Skin of body (tissue), 2 donors: ENCODE results near the gene PRDM2. TPM values are rescaled to one million over a fixed set of nuclear protein-coding genes. Genes with fewer than 3 reads are reported as not detected.

ENCODE experiments used
- DNase-seq: peaks from one replicate; lab custom pipeline; 2025; lab: John Stamatoyannopoulos, UW
- total RNA-seq: library from RNA; depleted of rRNA; stranded (reverse); fragments of >200 nt; gene quantifications from one replicate; pipeline ENCODE4 v1.2.3, GENCODE V29; 2014

The PRDM2 gene
- total RNA-seq, 1 donor from 2014 or later = 36.9 TPM

DNA sequence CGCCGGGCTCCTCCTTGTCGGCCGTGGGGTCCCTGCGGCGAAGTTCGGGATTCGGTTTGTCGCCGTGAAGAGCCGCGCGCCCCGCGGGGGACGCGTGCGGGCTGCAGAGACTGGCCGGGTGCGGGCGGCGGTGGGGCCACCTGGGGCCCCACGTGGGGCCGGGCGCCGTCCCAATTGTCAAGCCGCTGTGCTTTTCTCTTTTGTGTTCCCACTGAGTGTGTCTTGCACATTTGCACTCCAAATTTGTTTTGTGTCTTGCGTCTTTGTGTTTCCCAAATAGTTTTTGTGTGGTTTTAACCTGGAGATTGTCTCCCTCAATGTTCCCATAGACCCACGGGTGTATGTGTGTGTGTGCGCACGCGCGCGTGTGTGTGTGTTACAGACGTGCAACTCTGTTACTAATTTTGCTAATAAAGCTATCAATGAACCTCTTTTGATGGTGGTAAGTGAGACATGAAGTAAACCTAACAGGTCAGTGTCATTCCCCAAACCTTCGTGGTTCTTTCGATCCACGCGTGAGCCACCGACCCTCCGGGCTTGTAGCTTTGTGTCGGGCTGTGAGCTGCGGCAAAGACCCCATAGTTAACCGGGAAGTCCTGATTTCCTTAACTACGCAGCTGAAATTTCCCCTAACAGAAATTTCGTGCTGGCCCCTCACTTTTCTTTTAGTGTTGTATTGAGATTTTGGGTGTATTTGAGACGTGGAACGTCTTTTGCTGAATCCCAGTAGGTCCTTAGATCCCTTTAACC is 708 bp downstream of the PRDM2 start:
- peak; percentile 39 for DNase-seq

DNA sequence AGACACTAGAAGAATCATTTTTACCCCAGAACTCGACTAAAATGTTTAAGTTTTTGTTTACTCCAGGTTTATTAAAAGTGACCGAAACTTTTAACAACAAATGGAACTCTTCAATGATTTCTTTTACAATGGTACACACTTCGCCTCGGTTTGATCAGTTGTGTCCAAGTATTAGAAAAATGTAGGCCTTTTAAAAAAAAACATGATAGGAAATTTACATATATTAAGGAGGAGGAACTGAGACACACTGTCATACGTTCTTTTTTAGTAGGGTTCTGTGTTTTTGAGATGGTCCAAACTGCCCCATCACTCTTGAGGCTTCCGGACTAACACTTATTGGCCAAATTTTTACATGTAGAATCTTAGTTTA is 1.3 kb downstream of the PRDM2 start:
- DNase-seq = no peak

DNA sequence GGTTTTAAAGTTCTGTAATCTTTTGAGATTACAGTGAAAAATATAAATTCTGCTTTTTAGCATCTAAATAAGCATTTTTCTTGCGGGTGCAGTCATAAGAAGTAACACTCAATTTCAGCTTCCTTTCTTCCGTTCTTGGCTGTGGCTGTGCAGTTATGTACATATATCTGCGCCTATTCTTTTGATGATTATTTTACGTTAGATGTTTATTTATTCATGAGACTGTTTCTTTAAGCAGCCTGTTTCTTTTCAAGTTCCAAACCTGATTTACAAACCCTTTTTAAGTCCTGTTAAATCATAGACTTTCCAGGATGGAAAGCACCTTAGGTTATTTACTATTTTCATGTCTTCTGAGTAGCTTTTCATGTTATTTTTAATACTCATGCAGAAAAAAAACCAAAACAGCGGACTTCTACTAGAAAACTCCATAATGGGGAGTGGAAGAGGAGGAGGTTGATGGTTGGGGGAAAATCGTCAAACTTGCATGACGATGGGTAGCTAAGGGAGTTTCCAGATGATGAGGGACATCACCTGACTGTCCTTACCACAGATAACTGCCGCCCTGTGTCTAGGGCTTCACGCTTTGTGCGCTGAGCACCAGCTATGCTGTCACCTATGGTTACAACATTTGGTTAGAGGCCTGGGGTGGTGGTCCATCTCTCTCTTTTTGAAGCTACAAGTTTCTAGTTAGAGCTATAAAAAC is 2.6 kb downstream of the PRDM2 start:
- DNase-seq = no peak

- no peak for DNase-seq
These were observed 3.1 kb downstream of the PRDM2 start for GRCh38 chr1:13703128-13703513.

DNA sequence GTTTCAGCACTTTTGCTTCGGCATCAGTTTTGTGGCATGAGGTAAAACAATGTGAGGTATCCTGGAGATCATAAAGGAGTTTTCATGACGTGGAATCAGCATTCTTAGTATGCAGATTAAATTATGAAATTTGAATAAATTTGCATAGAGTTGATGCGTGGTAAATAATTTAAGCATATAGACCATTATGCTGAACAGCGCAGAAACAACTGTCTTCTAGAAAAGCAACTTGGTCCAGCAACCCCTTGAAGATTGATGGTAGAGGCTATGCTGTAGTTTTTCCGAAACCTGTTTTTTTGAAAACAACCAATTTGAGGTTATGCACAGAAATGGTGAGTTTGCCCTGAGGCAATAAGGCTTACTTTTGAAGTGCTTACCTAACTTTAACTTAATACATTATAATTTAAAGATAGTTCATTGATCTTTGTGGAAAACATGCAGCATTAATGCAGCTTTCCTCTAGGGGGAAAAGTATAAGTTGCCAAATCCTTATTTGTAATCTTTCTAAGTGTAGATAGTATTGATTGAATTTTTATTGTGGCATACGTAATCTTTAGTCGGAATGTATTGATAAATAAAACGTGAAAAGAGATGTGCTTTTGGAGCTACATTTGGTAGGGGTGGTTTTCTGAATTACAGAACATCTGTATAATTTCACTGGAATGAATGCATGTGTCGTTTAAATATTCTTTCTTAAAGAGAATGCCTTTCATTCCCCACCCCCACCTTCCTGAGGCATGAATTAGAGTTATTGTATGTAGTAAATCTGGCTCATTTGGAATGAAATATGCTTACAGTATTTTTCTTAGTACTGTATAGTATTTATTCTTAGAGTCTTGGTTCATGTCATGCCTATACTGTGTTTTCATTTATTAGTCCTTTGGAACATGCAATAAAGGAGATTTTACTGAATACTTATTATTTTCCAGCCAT is 3.8 kb downstream of the PRDM2 start:
- no peak for DNase-seq

- no peak for DNase-seq
These were observed 6.1 kb downstream of the PRDM2 start for GRCh38 chr1:13706046-13706445.

GRCh38 chr1:13707164-13707563 is 7.2 kb downstream of the PRDM2 start:
- peak; percentile 60 for DNase-seq

GRCh38 chr1:13708380-13708982 is 8.5 kb downstream of the PRDM2 start:
- DNase-seq = no peak

DNA sequence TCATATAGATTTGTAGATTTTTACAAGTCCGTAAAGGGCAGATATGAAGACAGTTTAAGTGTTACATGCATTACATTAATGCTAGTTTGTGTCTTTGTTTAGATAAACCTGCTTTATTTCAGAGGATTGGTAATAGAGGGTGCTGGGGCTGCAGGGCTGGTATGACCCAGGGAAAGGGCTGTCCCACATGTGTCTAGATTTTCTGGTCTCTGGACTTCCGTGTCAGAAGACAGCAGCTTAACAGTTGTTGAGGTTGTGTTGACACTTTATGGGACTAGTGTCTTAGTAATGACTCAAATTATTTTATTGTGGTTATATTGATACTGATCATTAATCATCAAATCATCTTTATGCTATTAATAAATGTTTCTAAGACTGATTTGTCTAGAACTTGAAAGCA is 10.1 kb downstream of the PRDM2 start:
- DNase-seq = no peak

DNA sequence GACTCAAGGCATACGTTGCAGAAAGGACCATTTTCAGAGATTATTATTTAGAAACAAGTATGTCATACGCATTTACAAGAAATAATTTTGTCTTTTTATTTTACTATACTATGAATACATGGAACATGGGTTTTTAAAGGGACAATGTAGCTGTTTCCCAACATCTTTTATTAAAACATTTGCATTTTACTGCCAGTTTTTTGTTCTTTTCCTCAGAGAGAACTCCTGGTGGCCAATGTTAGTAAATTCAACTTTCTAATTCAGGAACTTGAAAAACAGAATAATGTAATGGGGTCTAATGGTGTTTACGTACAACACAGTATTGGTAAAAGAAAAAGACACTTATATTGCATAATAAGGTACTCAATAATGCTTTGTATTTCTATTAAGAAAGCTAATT is 14.9 kb downstream of the PRDM2 start:
- DNase-seq = peak; percentile 56

DNA sequence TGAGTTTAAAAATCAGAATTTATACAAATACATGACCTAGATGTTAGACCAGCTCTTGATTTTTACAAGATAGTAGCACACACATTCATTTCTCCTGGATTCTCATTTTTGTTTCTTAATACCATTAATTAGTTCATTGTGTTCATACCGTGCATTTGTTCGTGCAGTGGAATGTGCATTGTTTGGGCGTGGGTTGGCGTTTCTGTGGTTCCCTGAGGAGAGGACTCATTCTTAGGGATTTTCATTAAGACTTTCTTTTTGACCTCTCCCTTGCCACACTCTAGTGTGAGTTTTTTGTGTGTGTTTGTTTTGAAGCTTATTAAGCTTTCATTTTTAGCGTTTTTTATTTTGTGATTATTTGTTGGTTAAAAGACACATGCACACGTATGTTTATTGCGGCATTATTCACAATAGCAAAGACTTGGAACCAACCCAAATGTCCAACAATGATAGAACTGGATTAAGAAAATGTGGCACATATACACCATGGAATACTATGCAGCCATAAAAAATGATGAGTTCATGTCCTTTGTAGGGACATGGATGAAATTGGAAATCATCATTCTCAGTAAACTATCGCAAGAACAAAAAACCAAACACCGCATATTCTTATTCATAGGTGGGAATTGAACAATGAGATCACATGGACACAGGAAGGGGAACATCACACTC is 15.8 kb downstream of the PRDM2 start:
- DNase-seq = peak; percentile 30

- DNase-seq = no peak
These were observed 22.9 kb downstream of the PRDM2 start for GRCh38 chr1:13722808-13723360.

GRCh38 chr1:13723810-13724209 is 23.8 kb downstream of the PRDM2 start:
- DNase-seq = no peak

DNA sequence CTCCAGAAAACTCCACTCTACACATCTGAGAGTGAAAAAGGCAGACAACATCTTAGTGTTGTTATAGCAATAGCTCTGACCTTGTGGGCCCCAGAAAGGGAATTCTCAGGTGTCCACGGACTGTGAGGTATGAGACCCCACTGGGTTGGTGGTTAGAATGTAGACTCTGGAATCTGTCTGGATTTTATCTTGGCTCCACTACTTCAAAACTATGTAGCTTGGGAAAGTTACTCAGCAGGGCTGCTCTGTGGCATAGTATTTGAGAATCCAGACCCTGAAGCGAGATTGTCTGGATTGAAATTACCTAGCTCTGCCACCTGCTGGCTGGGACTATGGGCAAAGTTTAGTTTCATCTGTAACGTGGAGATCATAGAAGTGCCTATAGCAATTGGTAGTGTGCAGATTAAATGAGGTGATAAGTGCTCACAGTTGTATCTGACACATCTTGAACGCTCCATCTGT is 25.8 kb downstream of the PRDM2 start:
- peak; percentile 27 for DNase-seq

DNA sequence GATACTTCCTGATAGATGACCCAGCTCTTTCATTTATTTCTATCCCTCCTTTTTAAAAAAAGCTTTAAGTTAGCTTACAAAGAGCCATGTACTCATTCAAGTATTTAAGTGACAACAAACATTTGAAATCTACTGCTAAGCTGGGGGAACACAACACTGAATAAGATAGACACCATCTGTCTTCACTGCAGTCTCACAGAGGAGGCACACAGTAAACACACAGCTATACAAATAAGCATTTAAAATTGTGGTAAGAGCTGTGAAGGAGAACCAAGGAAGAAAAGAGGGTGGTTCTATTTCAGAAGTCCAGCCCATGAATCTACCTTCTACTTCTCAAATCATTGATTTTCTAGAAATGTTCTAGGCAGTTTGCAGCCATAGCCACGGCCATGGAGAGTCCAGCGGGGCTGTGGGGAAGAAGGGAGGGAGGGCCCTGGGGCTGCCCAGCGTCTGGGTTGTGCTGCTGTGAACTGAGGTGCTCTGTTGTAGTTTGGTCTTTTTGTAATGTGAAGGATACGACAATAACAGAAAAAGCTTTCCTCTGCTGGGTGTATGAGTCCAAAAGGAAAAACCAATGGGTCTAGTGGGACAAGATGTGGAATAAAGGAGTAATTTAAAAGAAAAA is 28.2 kb downstream of the PRDM2 start:
- no peak for DNase-seq

- DNase-seq = no peak
These were observed 30.3 kb downstream of the PRDM2 start for GRCh38 chr1:13730291-13730690.

- no peak for DNase-seq
These were observed 30.9 kb downstream of the PRDM2 start for GRCh38 chr1:13730751-13731482.

DNA sequence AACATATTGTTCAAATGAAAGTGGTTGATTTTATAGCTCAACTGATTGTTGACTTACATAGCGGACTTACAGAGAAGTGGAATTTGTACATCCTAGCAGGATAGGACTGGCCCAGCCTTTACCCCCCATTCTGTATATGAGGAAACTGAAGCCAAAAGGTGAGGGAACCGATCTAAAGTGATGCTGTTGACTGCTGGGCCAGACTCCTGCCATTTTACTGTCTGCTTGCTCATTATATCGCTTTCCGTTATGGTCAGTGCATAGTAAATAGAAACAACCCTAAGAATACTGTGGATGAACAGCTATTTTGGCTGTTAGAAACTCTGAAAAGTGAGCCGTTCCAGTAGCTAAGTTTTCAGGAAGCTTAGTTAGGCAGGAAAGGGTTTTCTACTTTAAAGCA is 31.9 kb downstream of the PRDM2 start:
- DNase-seq = no peak

GRCh38 chr1:13732971-13733667 is 33.1 kb downstream of the PRDM2 start:
- DNase-seq = no peak
